Fibroblast of lung (primary cell): ENCODE data around the gene EIF4G1.
A peak's percentile ranks its signal among the peaks of the same experiment; 100 is the strongest.

Source experiments
- CTCF ChIP-seq, 2 donors: IDR thresholded peaks in 1 of 2; conservative IDR thresholded peaks in 1 of 2; 1 replicate in 1 of 2; 2 replicates in 1 of 2; pipeline ENCODE4 v1.5.1; 2011 to 2012; ENCODE audit warnings: low read length in 2 of 2, control low read depth in 1 of 2, inconsistent platforms in 1 of 2, low read depth in 1 of 2, mild to moderate bottlenecking in 1 of 2
- EZH2 ChIP-seq: IDR thresholded peaks from 2 replicates; pipeline ENCODE4 v1.5.1; 2012; ENCODE audit warnings: low read length, control low read depth, mild to moderate bottlenecking; ENCODE audit errors: missing control alignments

GRCh38 chr3:184338511-184338945 is 24.1 kb downstream of the EIF4G1 start:
- peak in 1 of 2 donors; percentile 16 for TF ChIP-seq CTCF (conservative IDR thresholded peaks at IDR 0.05 in 1 of 2, IDR thresholded peaks at IDR 0.05 in 1 of 2; ENCODE audit: low read depth in 1 of 2, low read length in 2 of 2)
- TF ChIP-seq EZH2 = no peak
